Measurements from ENCODE around the gene SEPTIN1.

DNA sequence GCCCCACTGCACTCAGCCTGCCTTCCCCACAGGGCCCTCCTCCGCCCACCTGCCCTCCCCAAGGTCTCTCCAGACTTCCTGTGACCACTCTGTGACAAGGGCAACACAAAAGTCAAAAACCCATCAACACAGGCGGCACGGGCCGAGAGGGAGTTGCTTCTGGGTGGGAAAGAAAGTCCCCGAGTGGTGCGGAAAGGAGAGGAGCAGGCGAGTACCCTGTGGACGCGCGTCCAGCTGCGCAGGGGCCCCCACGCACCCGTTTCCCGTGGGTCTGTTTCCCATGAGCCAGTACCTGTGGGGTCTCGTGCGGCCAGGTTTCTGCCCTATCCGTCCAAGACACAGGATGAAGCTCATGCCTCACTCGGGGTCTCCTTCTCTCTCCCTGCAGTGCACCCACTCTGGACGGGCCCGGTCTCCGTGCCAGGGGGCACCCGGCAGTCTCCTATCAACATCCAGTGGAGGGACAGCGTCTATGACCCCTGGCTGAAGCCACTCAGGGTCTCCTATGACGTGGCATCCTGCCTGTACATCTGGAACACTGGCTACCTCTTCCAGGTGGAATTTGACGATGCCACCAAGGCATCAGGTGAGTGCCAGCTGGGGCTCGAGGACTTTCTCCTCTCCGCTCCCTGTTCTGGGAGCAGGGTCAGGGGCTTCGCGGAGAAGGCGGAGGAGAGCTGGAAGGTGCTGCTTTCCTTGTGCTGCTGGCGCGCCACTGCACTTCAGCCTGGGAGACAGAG lies 39.4 kb downstream of the SEPTIN1 start:
- TF ChIP-seq EP300 (IDR thresholded peaks at IDR 0.05): no peak
- TF ChIP-seq POLR2A (IDR thresholded peaks at IDR 0.05): no peak
- TF ChIP-seq, protein P1, sequence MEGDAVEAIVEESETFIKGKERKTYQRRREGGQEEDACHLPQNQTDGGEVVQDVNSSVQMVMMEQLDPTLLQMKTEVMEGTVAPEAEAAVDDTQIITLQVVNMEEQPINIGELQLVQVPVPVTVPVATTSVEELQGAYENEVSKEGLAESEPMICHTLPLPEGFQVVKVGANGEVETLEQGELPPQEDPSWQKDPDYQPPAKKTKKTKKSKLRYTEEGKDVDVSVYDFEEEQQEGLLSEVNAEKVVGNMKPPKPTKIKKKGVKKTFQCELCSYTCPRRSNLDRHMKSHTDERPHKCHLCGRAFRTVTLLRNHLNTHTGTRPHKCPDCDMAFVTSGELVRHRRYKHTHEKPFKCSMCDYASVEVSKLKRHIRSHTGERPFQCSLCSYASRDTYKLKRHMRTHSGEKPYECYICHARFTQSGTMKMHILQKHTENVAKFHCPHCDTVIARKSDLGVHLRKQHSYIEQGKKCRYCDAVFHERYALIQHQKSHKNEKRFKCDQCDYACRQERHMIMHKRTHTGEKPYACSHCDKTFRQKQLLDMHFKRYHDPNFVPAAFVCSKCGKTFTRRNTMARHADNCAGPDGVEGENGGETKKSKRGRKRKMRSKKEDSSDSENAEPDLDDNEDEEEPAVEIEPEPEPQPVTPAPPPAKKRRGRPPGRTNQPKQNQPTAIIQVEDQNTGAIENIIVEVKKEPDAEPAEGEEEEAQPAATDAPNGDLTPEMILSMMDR (IDR thresholded peaks at IDR 0.05): no peak

All from suprapubic skin (tissue), 3 donors.